GM19025 (cell line): ENCODE results near the gene PI3.

ENCODE experiments used
- ATAC-seq: cut with Tn5 transposase; IDR thresholded peaks from one replicate; pipeline ENCODE4 v1.9.1; 2021; ENCODE audit warnings: mild to moderate bottlenecking, low read depth, moderate library complexity; ENCODE audit not compliant: unreplicated experiment

Gene PI3

GRCh38 chr20:45183084-45183483 lies 8.4 kb downstream of the PI3 start:
- no peak for ATAC-seq

GRCh38 chr20:45187693-45188092 lies 13.0 kb downstream of the PI3 start:
- no peak for ATAC-seq

- no peak for ATAC-seq
Measured at GRCh38 chr20:45189067-45189609, 14.4 kb downstream of the PI3 start.

GRCh38 chr20:45189861-45190260 lies 15.2 kb downstream of the PI3 start:
- no peak for ATAC-seq

GRCh38 chr20:45191926-45192325 lies 17.2 kb downstream of the PI3 start:
- no peak for ATAC-seq

- no peak for ATAC-seq
Measured at GRCh38 chr20:45193331-45193730, 18.6 kb downstream of the PI3 start.

- no peak for ATAC-seq
Measured at GRCh38 chr20:45206725-45207124, 32.0 kb downstream of the PI3 start, which contains the start of gene SEMG1. TSS of gene SEMG1 (plus strand) at chr20:45207033. CDS start at chr20:45207054, 21 bp downstream.

GRCh38 chr20:45209924-45210323 lies 35.2 kb downstream of the PI3 start:
- ATAC-seq: no peak

- ATAC-seq: no peak
Measured at GRCh38 chr20:45211569-45212474, 37.1 kb downstream of the PI3 start.

GRCh38 chr20:45212836-45213235 lies 38.1 kb downstream of the PI3 start:
- ATAC-seq: no peak

- ATAC-seq: no peak
Measured at GRCh38 chr20:45218124-45218523, 43.4 kb downstream of the PI3 start.

GRCh38 chr20:45218636-45219035 lies 43.9 kb downstream of the PI3 start:
- ATAC-seq: no peak

- no peak for ATAC-seq
Measured at GRCh38 chr20:45221076-45221475, 46.4 kb downstream of the PI3 start, which contains the start of gene SEMG2. TSS of gene SEMG2 (plus strand) at chr20:45221373. CDS start at chr20:45221390, 17 bp downstream.

- no peak for ATAC-seq
Measured at GRCh38 chr20:45223136-45223535, 48.4 kb downstream of the PI3 start.
